ENCODE measurements around the gene LSG1. TPM values are rescaled to one million over a fixed set of nuclear protein-coding genes. Genes with fewer than 3 reads are reported as not detected.
A peak's percentile ranks its signal among the peaks of the same experiment; 100 is the strongest.

LSG1 gene
- total RNA-seq, 1 donor from 2014 or later: 41.2 TPM

- Mint-ChIP-seq H3K27ac (no peak overlapping the region), H3K36me3 (no peaks in the 10 kb centered on the region), H3K4me1 (peaks cover 18% of the 10 kb centered on the region), H3K27me3 (ENCODE audit: insufficient read depth, low read depth) (peaks cover 31% of the 10 kb centered on the region), H3K4me3 (peak overlapping the region; percentile 12), H3K9me3 (peaks cover 4% of the 10 kb centered on the region)
- no peak overlapping the region for H3K4me3 ChIP-seq
- no peak overlapping the region for H3K4me2 ChIP-seq
- peaks cover 32% of the 10 kb centered on the region for H3K27me3 ChIP-seq
- H3K9me3 ChIP-seq (ENCODE audit: low read depth): no peaks in the 10 kb centered on the region
- TF ChIP-seq, protein P1, sequence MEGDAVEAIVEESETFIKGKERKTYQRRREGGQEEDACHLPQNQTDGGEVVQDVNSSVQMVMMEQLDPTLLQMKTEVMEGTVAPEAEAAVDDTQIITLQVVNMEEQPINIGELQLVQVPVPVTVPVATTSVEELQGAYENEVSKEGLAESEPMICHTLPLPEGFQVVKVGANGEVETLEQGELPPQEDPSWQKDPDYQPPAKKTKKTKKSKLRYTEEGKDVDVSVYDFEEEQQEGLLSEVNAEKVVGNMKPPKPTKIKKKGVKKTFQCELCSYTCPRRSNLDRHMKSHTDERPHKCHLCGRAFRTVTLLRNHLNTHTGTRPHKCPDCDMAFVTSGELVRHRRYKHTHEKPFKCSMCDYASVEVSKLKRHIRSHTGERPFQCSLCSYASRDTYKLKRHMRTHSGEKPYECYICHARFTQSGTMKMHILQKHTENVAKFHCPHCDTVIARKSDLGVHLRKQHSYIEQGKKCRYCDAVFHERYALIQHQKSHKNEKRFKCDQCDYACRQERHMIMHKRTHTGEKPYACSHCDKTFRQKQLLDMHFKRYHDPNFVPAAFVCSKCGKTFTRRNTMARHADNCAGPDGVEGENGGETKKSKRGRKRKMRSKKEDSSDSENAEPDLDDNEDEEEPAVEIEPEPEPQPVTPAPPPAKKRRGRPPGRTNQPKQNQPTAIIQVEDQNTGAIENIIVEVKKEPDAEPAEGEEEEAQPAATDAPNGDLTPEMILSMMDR (IDR thresholded peaks at IDR 0.05): no peak
- no peak for TF ChIP-seq EZH2phosphoT487 (IDR thresholded peaks at IDR 0.05)
- TF ChIP-seq EZH2 (IDR thresholded peaks at IDR 0.05): no peak
- H3K9ac ChIP-seq: no peak overlapping the region
- H4K20me1 ChIP-seq (ENCODE audit: low read depth): no peaks in the 10 kb centered on the region
- H2AFZ ChIP-seq (replicated peaks): no peak overlapping the region
- H3K79me2 ChIP-seq (ENCODE audit: low read depth): no peaks in the 10 kb centered on the region
- H3F3A ChIP-seq (ENCODE audit: low read depth): peaks cover 10% of the 10 kb centered on the region
- DNase-seq (ENCODE audit: low spot score): no peak
- no peak overlapping the region for H3K27ac ChIP-seq
- no peaks in the 10 kb centered on the region for H3K4me1 ChIP-seq
- H3K36me3 ChIP-seq: no peaks in the 10 kb centered on the region
These were observed 9.1 kb upstream of the LSG1 start for GRCh38 chr3:194680888-194681615.

GRCh38 chr3:194676471-194676870 is 4.5 kb upstream of the LSG1 start:
- Histone ChIP-seq H3K36me3 (no peaks in the 10 kb centered on the region), H3K9ac (no peak overlapping the region), H4K20me1 (ENCODE audit: low read depth) (no peaks in the 10 kb centered on the region), H3K4me3 (no peak overlapping the region), H3F3A (ENCODE audit: low read depth) (peaks cover 5% of the 10 kb centered on the region), H3K4me2 (no peak overlapping the region), H3K9me3 (ENCODE audit: low read depth) (no peaks in the 10 kb centered on the region), H2AFZ (replicated peaks) (no peak overlapping the region), H3K79me2 (ENCODE audit: low read depth) (peaks cover 5% of the 10 kb centered on the region), H3K4me1 (no peaks in the 10 kb centered on the region), H3K27me3 (peaks cover 40% of the 10 kb centered on the region), H3K27ac (no peak overlapping the region)
- no peak for TF ChIP-seq EZH2phosphoT487 (IDR thresholded peaks at IDR 0.05)
- TF ChIP-seq, protein P1 (IDR thresholded peaks at IDR 0.05): no peak
- TF ChIP-seq EZH2 (IDR thresholded peaks at IDR 0.05): no peak
- no peak overlapping the region for H3K27ac Mint-ChIP-seq
- no peaks in the 10 kb centered on the region for H3K9me3 Mint-ChIP-seq
- peaks cover 2% of the 10 kb centered on the region for H3K4me1 Mint-ChIP-seq
- H3K36me3 Mint-ChIP-seq: no peaks in the 10 kb centered on the region
- H3K27me3 Mint-ChIP-seq (ENCODE audit: insufficient read depth, low read depth): peaks cover 20% of the 10 kb centered on the region
- DNase-seq (ENCODE audit: low spot score): no peak
- H3K4me3 Mint-ChIP-seq: no peak overlapping the region

DNA sequence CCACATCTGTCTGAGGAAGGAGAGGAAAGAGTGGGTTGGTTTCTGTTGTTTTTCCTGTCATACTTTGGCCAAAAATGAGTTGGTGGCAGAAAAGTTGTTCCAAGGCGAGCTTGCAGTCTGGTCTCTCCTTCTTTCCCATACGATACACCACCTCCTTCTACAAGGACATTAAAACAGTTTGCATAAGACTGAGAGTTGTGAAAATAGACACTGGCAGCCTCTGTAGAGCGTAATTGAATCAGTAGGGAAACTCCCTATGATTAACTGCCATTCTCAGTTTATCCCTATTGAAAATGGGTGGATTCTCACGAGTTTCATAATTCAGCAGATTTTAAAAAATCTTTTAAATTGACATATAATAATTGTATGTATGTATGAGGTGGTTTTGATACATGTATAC is 3.7 kb upstream of the LSG1 start:
- Mint-ChIP-seq H3K36me3 (no peaks in the 10 kb centered on the region), H3K9me3 (no peaks in the 10 kb centered on the region), H3K27ac (no peak overlapping the region), H3K27me3 (ENCODE audit: insufficient read depth, low read depth) (peaks cover 17% of the 10 kb centered on the region), H3K4me3 (no peak overlapping the region), H3K4me1 (peaks cover 6% of the 10 kb centered on the region)
- TF ChIP-seq EZH2phosphoT487 (IDR thresholded peaks at IDR 0.05) (no peak), EZH2 (IDR thresholded peaks at IDR 0.05) (no peak)
- TF ChIP-seq, protein P1 (IDR thresholded peaks at IDR 0.05): no peak
- H3F3A ChIP-seq (ENCODE audit: low read depth): peaks cover 5% of the 10 kb centered on the region
- no peak overlapping the region for H3K4me2 ChIP-seq
- H2AFZ ChIP-seq (replicated peaks): no peak overlapping the region
- DNase-seq (ENCODE audit: low spot score): no peak
- H3K4me3 ChIP-seq: no peak overlapping the region
- no peaks in the 10 kb centered on the region for H4K20me1 ChIP-seq (ENCODE audit: low read depth)
- H3K27me3 ChIP-seq: peaks cover 40% of the 10 kb centered on the region
- H3K9ac ChIP-seq: no peak overlapping the region
- no peaks in the 10 kb centered on the region for H3K9me3 ChIP-seq (ENCODE audit: low read depth)
- peaks cover 13% of the 10 kb centered on the region for H3K79me2 ChIP-seq (ENCODE audit: low read depth)
- no peaks in the 10 kb centered on the region for H3K36me3 ChIP-seq
- H3K27ac ChIP-seq: no peak overlapping the region
- peaks cover 7% of the 10 kb centered on the region for H3K4me1 ChIP-seq

Data from neural progenitor cell (in vitro differentiated cells).